Ovary (tissue), 9 donors: ENCODE results near the gene GATA3. TPM values are rescaled to one million over a fixed set of nuclear protein-coding genes. Genes with fewer than 3 reads are reported as not detected.
A peak's percentile ranks its signal among the peaks of the same experiment; 100 is the strongest.

ENCODE experiments used
- DNase-seq, 5 donors: peaks; one replicate each; pipeline ENCODE4 v3.0.0-alpha.2; 2019 to 2020
- H3K27ac ChIP-seq, 2 donors: fragments of 200-600 bp; one replicate each; pipeline versions ENCODE4 v1.5.1 to v1.8.0; 2019 to 2022
- H3K27me3 ChIP-seq: fragments of 200-600 bp; one replicate; pipeline ENCODE4 v1.8.0; 2022
- H3K36me3 ChIP-seq: fragments of 200-600 bp; sonication (generic); one replicate; pipeline ENCODE4 v1.5.1; 2019
- H3K4me1 ChIP-seq: one replicate; pipeline ENCODE4 v1.8.1; 2013; ENCODE audit warnings: mild to moderate bottlenecking, moderate library complexity; ENCODE audit not compliant: insufficient read depth
- H3K4me3 ChIP-seq: fragments of 200-600 bp; sonication (generic); one replicate; pipeline ENCODE4 v1.5.1; 2017
- H3K9me3 ChIP-seq, 2 donors: fragments of 200-600 bp in 1 of 2; sonication (generic) in 1 of 2; one replicate each; pipeline versions ENCODE4 v1.5.1 to v1.8.1; 2013 to 2019; ENCODE audit warnings: mild to moderate bottlenecking in 1 of 2, moderate library complexity in 1 of 2
- EP300 ChIP-seq: sonication (generic); formaldehyde crosslinking; IDR thresholded peaks from one replicate; pipeline ENCODE4 v1.6.1; 2017; ENCODE audit warnings: antibody characterized with exemption
- POLR2A ChIP-seq: fragments of 450-650 bp; IDR thresholded peaks from one replicate; pipeline ENCODE4 v1.6.1; 2017; ENCODE audit warnings: antibody characterized with exemption, mild to moderate bottlenecking, moderate library complexity
- WGBS, 3 donors: extraction: QIAGEN DNeasy Blood & Tissue Kit in 1 of 3; methylation state at CpG; one replicate each; pipeline versions ENCODE4 v1.1.5 to v1.1.7; 2013 to 2017; 5-methylcytosine and 5-hydroxymethylcytosine counted together
- intact Hi-C, 4 donors: fragments of 100-400 bp; cut with DNase I; formaldehyde crosslinking; loops; one replicate each; pipeline versions ENCODE4 v1.11.0 to v1.15.1; 2022 to 2023
- polyA plus RNA-seq, 2 donors: library from polyadenylated mRNA; stranded (reverse); fragments of 200-250 nt in 1 of 2; fragments of 350-450 nt in 1 of 2; fragmentation: Illumina TruSeq in 1 of 2; extraction: RNeasy Lipid Tissue Mini Kit (QIAGEN cat#74804) in 1 of 2; gene quantifications; one replicate each; pipeline ENCODE4 v1.2.3, GENCODE V29; 2013 to 2014
- total RNA-seq, 7 donors: library from RNA; depleted of rRNA in 2 of 7; stranded (reverse); fragments of >200 nt in 2 of 7; fragmentation: NEBNext Ultra II Directional in 3 of 7; extraction: Animal tissue kit (Norgen Biotek cat#: 25700) in 3 of 7; gene quantifications; one replicate each; pipeline versions ENCODE4 v1.1.0 to v1.2.4, GENCODE V29; 2016 to 2023
- TF ChIP-seq, protein P1 (sequence below), 3 donors: fragments of 450-650 bp in 2 of 3; fragments of 200-600 bp in 1 of 3; IDR thresholded peaks; one replicate each; pipeline versions ENCODE4 v1.5.1 to v1.8.0; 2016 to 2022; ENCODE audit warnings: antibody characterized with exemption in 3 of 3, mild to moderate bottlenecking in 1 of 3
- donor health status: DM: no; HTN: no; CAD: no; lungs with moderate emphysema.
- donor health status: DM: no; HTN: no; CAD: no.
- donor health status: Bipolar disorder and iron deficiency.
- donor health status: DM: yes; HTN: yes; CAD: no.
- donor health status: DM: no; HTN: no; CAD: no.
- donor health status: DM: yes; HTN: yes; CAD: no.

GATA3 gene
- total and polyA plus RNA-seq, 9 donors, result 0.15 to 0.48 (median 0.38) TPM; not detected in 2

DNA sequence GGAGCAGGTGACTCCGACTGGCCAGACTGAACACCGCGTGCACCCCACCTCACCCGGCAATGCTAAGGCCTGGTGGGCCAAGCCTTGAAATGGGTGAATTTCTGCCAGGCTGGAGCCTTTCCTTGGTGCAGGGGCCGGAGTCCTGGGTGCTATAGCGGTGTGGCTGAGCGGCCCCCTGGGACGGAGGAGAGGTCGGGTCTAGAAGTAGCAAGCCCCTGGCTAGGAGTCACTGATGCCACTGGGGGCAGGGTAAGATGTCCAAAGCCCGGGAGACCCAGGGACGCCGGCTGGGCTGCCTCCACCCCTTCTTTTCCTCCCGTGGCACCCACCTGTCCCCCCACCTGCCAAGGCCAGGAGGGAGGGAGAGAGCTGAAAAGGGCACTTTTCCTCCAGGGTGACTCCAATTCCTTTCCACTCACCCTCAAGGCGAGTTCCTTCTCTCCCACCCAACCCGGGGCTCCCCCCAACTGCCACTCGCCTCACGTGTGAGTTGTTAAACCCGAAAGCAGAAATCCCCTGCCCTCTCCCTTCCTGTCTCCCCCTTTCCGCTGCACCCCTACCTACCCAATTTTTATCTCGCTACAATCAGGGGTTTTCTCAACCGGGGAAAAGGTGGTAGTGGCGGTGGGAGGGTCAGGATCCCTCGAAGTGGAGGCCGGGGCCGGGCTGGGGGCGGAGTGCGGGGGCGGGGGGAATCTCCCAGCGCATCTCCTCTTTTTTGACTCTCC, 6.0 kb upstream of the GATA3 start:
- no peaks in the 10 kb centered on the region for H3K9me3 ChIP-seq
- TF ChIP-seq POLR2A, result no peak
- TF ChIP-seq, protein P1, sequence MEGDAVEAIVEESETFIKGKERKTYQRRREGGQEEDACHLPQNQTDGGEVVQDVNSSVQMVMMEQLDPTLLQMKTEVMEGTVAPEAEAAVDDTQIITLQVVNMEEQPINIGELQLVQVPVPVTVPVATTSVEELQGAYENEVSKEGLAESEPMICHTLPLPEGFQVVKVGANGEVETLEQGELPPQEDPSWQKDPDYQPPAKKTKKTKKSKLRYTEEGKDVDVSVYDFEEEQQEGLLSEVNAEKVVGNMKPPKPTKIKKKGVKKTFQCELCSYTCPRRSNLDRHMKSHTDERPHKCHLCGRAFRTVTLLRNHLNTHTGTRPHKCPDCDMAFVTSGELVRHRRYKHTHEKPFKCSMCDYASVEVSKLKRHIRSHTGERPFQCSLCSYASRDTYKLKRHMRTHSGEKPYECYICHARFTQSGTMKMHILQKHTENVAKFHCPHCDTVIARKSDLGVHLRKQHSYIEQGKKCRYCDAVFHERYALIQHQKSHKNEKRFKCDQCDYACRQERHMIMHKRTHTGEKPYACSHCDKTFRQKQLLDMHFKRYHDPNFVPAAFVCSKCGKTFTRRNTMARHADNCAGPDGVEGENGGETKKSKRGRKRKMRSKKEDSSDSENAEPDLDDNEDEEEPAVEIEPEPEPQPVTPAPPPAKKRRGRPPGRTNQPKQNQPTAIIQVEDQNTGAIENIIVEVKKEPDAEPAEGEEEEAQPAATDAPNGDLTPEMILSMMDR (IDR thresholded peaks at IDR 0.05), result no peak
- no peak for TF ChIP-seq EP300
- WGBS, 3 donors, result 7 to 10% (median 10%) methylated on average over 29 of the region's 29 CpGs
- no peak overlapping the region for H3K4me3 ChIP-seq
- intact Hi-C loops, result no loop called here
- H3K4me1 ChIP-seq, result peaks cover 12% of the 10 kb centered on the region
- no peak for DNase-seq
- H3K27me3 ChIP-seq, result peaks cover 7% of the 10 kb centered on the region
- no peaks in the 10 kb centered on the region for H3K36me3 ChIP-seq
- H3K27ac ChIP-seq, result no peak overlapping the region

DNA sequence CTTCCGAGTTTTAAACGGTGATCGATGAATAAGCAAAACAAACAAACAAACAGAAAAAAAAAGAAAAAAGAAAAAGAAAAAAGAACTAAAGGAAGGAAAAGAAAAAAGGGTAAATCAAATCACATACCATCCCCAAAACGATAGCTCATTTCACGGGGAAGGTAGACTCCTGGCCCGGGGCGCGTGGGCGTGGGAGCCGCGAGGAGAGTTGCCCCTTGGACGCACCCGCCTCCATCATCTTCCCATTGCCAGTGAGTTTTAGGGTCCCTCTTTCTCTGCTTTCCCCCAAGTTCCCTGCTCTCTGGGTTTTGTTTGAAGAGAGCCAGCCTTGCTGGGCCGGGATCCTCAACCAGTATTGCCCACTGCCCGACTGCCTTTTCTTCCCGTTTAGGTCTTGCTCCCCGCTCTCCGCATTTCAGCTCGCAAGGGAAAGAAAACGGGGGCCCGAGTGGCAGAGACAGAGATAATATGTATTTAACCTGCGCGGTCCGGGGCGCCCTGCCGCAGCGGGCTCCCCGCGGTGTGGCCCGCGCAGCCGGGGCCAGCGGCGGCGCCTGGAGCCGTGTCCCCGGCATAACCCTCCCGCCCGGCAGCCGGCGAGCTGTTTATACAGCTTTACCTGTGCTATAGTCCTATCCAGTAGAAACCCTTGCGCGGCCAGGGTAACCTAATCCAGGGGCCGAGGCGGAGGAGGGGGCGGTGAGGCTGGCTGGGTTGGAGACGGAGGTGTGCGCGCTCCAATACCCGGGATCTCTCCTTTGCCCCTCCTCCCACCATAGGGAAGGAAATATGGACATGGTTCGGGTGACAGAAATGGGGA, 5.2 kb upstream of the GATA3 start:
- Histone ChIP-seq H3K27ac (no peak overlapping the region), H3K27me3 (peaks cover 7% of the 10 kb centered on the region), H3K36me3 (no peaks in the 10 kb centered on the region), H3K4me3 (no peak overlapping the region), H3K4me1 (peaks cover 15% of the 10 kb centered on the region), H3K9me3 (no peaks in the 10 kb centered on the region)
- 3 to 5% (median 4%) methylated on average over 51 of the region's 51 CpGs for WGBS, 3 donors
- TF ChIP-seq, protein P1 (IDR thresholded peaks at IDR 0.05), result no peak
- TF ChIP-seq EP300 (no peak), POLR2A (no peak)
- no peak for DNase-seq
- intact Hi-C loops, result no loop called here

DNA sequence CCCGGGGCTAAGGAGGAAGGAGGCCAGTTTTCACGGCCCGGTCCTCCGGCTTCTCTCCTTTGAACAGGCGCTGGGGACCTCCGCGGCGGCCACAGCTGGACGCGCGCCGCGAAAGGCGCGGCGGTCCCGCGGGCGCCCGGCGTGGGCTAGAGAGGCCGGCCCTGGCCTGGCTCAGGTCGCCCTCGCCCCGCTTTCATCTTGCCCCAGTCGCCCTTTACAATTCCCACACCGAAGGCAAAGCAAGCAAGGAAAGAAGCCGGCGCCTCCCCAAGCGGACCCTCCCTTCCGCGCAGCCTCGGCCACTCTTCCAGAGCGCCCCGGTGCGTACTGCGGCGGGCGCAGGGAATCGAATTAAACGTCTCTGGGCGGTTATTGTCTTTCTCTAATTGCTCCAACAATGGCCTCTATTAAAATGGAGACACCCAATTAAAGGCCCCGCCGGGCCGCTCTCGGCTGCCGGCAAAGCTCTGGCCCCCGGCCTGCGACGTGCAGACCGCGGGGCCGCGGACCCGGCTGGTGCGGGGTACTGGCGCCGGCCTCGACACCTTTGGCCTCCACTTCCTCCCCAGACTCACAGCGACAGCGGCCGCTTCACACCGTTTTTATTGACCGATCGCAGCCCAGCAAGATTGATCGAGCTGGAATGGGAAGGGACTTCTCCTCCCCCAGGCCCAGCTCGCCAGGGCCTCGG, 4.5 kb upstream of the GATA3 start:
- no peak for DNase-seq
- TF ChIP-seq EP300 (no peak), POLR2A (no peak)
- TF ChIP-seq, protein P1 (IDR thresholded peaks at IDR 0.05), result no peak
- Histone ChIP-seq H3K4me1 (peaks cover 14% of the 10 kb centered on the region), H3K27me3 (peaks cover 7% of the 10 kb centered on the region), H3K27ac (no peak overlapping the region), H3K4me3 (peak overlapping the region; percentile 12), H3K36me3 (no peaks in the 10 kb centered on the region), H3K9me3 (no peaks in the 10 kb centered on the region)
- WGBS, 3 donors, result 1 to 2% (median 2%) methylated on average over 68 of the region's 68 CpGs
- intact Hi-C loops, result no loop called here

DNA sequence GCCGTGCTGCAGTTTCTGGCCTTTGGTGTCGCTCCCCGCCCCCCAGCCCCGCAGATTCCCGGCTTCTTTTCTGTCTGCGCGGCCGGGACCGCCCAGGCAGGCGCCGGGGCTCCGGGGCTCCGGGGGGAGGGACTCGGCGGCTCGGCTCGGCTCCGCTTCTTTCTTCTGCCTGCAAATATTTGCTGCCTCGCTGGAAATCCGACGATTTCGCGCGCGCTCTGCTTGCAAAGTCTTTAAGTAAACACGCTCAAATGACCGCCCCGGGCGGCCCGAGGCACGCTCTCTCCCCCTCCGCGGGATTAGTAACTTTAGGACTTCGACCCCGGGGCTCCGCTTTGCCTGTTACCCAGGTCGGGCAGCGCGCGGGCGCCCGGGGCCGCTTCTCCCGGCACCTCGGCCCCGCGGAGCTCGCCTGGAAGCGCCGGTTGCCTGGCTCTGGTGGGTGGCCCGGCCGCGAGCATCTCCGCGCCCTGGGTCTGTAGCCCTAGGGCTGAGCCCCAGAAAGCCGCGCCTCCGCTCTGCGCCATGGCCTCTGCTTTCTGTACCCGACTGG, 3.9 kb upstream of the GATA3 start:
- no peak for TF ChIP-seq EP300
- 1 to 2% (median 2%) methylated on average over 52 to 60 of the region's 60 CpGs for WGBS, 3 donors
- H3K4me3 ChIP-seq, result peak overlapping the region; percentile 12
- intact Hi-C loops, result no loop called here
- no peak for DNase-seq
- H3K27ac ChIP-seq, result no peak overlapping the region
- H3K4me1 ChIP-seq, result peaks cover 13% of the 10 kb centered on the region
- H3K27me3 ChIP-seq, result peaks cover 7% of the 10 kb centered on the region
- no peaks in the 10 kb centered on the region for H3K36me3 ChIP-seq
- H3K9me3 ChIP-seq, result no peaks in the 10 kb centered on the region
